Trophoblast cell (in vitro differentiated cells and primary cell): Measurements from ENCODE around the gene ETV6.

Experiments used
- DNase-seq, 2 donors: peaks; one replicate each; pipeline ENCODE4 v3.0.0-alpha.2; 2016
- H2AFZ ChIP-seq: 2 replicates; pipeline ENCODE4 v1.6.1; 2013; ENCODE audit warnings: low read length, moderate library complexity, mild to moderate bottlenecking; ENCODE audit not compliant: insufficient read depth, poor library complexity
- H2AK5ac ChIP-seq: 2 replicates; pipeline ENCODE4 v1.6.1; 2013; ENCODE audit warnings: mild to moderate bottlenecking, low read length
- H2BK120ac ChIP-seq: 2 replicates; pipeline ENCODE4 v1.6.1; 2013; ENCODE audit warnings: low read length, mild to moderate bottlenecking, moderate library complexity; ENCODE audit not compliant: insufficient read depth, poor library complexity
- H2BK12ac ChIP-seq: 2 replicates; pipeline ENCODE4 v1.6.1; 2013; ENCODE audit warnings: mild to moderate bottlenecking, low read length, moderate library complexity
- H2BK5ac ChIP-seq: 2 replicates; pipeline ENCODE4 v1.6.1; 2013; ENCODE audit warnings: low read length, low read depth, moderate library complexity, mild to moderate bottlenecking; ENCODE audit not compliant: poor library complexity
- H3K14ac ChIP-seq: 2 replicates; pipeline ENCODE4 v1.6.1; 2013; ENCODE audit warnings: mild to moderate bottlenecking, low read length
- H3K18ac ChIP-seq: 2 replicates; pipeline ENCODE4 v1.6.1; 2013; ENCODE audit warnings: mild to moderate bottlenecking, low read length
- H3K23ac ChIP-seq: 2 replicates; pipeline ENCODE4 v1.6.1; 2013; ENCODE audit warnings: low read length
- H3K27ac ChIP-seq: 2 replicates; pipeline ENCODE4 v1.5.1; 2013; ENCODE audit warnings: low read depth, mild to moderate bottlenecking, inconsistent platforms, low read length, moderate library complexity
- H3K27me3 ChIP-seq: 2 replicates; pipeline ENCODE4 v1.6.1; 2013; ENCODE audit warnings: inconsistent platforms, mild to moderate bottlenecking, low read length, moderate library complexity; ENCODE audit not compliant: insufficient read depth
- H3K36me3 ChIP-seq, 2 experiments: 1 replicate in 1 of 2; 2 replicates in 1 of 2; pipeline ENCODE4 v1.6.1; 2013; ENCODE audit warnings: low read length in 2 of 2, mild to moderate bottlenecking in 2 of 2, moderate library complexity in 1 of 2; ENCODE audit not compliant: insufficient read depth in 2 of 2, control insufficient read depth in 1 of 2
- H3K4ac ChIP-seq: 2 replicates; pipeline ENCODE4 v1.6.1; 2013; ENCODE audit warnings: low read depth, mild to moderate bottlenecking, low read length, moderate library complexity
- H3K4me1 ChIP-seq, 2 experiments: 1 replicate in 1 of 2; 2 replicates in 1 of 2; pipeline ENCODE4 v1.6.1; 2013; ENCODE audit warnings: low read length in 2 of 2, mild to moderate bottlenecking in 2 of 2, moderate library complexity in 1 of 2; ENCODE audit not compliant: insufficient read depth in 2 of 2, control insufficient read depth in 1 of 2
- H3K4me2 ChIP-seq: 2 replicates; pipeline ENCODE4 v1.6.1; 2013; ENCODE audit warnings: inconsistent platforms, mild to moderate bottlenecking, low read length, moderate library complexity
- H3K4me3 ChIP-seq: 2 replicates; pipeline ENCODE4 v1.5.1; 2013; ENCODE audit warnings: mild to moderate bottlenecking, low read depth, low read length, inconsistent platforms
- H3K79me1 ChIP-seq: one replicate; pipeline ENCODE4 v1.6.1; 2013; ENCODE audit warnings: low read length
- H3K79me2 ChIP-seq: 2 replicates; pipeline ENCODE4 v1.6.1; 2013; ENCODE audit warnings: low read length, mild to moderate bottlenecking; ENCODE audit not compliant: control insufficient read depth, insufficient read depth, poor library complexity
- H3K9ac ChIP-seq: 2 replicates; pipeline ENCODE4 v1.6.1; 2013; ENCODE audit warnings: mild to moderate bottlenecking, low read length
- H3K9me3 ChIP-seq: 2 replicates; pipeline ENCODE4 v1.6.1; 2013; ENCODE audit warnings: low read depth, mild to moderate bottlenecking, control low read depth, inconsistent platforms, low read length; ENCODE audit not compliant: insufficient read depth
- H4K12ac ChIP-seq: 2 replicates; pipeline ENCODE4 v1.6.1; 2013; ENCODE audit warnings: low read depth, mild to moderate bottlenecking, low read length, moderate library complexity
- H4K8ac ChIP-seq: 2 replicates; pipeline ENCODE4 v1.6.1; 2013; ENCODE audit warnings: low read depth, mild to moderate bottlenecking, low read length, moderate library complexity
- H4K91ac ChIP-seq: one replicate; pipeline ENCODE4 v1.6.1; 2013; ENCODE audit warnings: low read depth, mild to moderate bottlenecking, low read length, moderate library complexity
- WGBS: extraction: QIAGEN DNeasy Blood & Tissue Kit; methylation state at CpG from one replicate; pipeline ENCODE4 v1.1.7; 2013; ENCODE audit warnings: missing lambda C conversion rate; ENCODE audit not compliant: insufficient read length, insufficient coverage; ENCODE audit errors: extremely low coverage; 5-methylcytosine and 5-hydroxymethylcytosine counted together

Gene ETV6

GRCh38 chr12:11853126-11853525 lies 203.7 kb downstream of the ETV6 start:
- Histone ChIP-seq H2BK120ac (no peak overlapping the region), H3K79me1 (no peaks in the 10 kb centered on the region), H3K36me3 (peaks cover 7 to 16% of the 10 kb centered on the region in 2 experiments), H3K27ac (no peak overlapping the region), H2BK5ac (no peak overlapping the region), H3K9ac (no peak overlapping the region), H3K4me3 (no peak overlapping the region), H3K23ac (no peak overlapping the region), H3K4me1 (peaks cover 0 to 3% of the 10 kb centered on the region in 2 experiments), H3K18ac (no peak overlapping the region), H2AK5ac (no peak overlapping the region), H3K4ac (no peak overlapping the region), H2AFZ (no peak overlapping the region), H4K12ac (no peak overlapping the region), H3K14ac (no peak overlapping the region), H2BK12ac (no peak overlapping the region), H4K91ac (no peak overlapping the region), H3K9me3 (no peaks in the 10 kb centered on the region), H3K4me2 (no peak overlapping the region), H3K27me3 (no peaks in the 10 kb centered on the region), H3K79me2 (no peaks in the 10 kb centered on the region), H4K8ac (no peak overlapping the region)
- no peak for DNase-seq
- WGBS: no CpG with 5 or more reads among the region's 12 CpGs

- WGBS: no CpG with 5 or more reads among the region's 13 CpGs
- Histone ChIP-seq H4K8ac (no peak overlapping the region), H3K27me3 (no peaks in the 10 kb centered on the region), H3K79me2 (no peaks in the 10 kb centered on the region), H2BK12ac (no peak overlapping the region), H3K9me3 (no peaks in the 10 kb centered on the region), H2AFZ (no peak overlapping the region), H3K4ac (no peak overlapping the region), H3K23ac (no peak overlapping the region), H3K27ac (no peak overlapping the region), H3K18ac (no peak overlapping the region), H4K12ac (no peak overlapping the region), H3K4me2 (no peak overlapping the region), H3K4me1 (peaks cover 0 to 3% of the 10 kb centered on the region in 2 experiments), H3K4me3 (no peak overlapping the region), H2BK120ac (no peak overlapping the region), H4K91ac (no peak overlapping the region), H3K14ac (no peak overlapping the region), H2AK5ac (no peak overlapping the region), H2BK5ac (no peak overlapping the region), H3K9ac (no peak overlapping the region), H3K79me1 (no peaks in the 10 kb centered on the region), H3K36me3 (peaks cover 7 to 13% of the 10 kb centered on the region in 2 experiments)
- DNase-seq: no peak
These were observed 204.6 kb downstream of the ETV6 start for GRCh38 chr12:11854011-11854499.

- H3K4me1 ChIP-seq: peaks cover 6 to 15% of the 10 kb centered on the region in 2 experiments
- no CpG with 5 or more reads among the region's 4 CpGs for WGBS
These were observed 206.5 kb downstream of the ETV6 start for GRCh38 chr12:11855983-11856374.

GRCh38 chr12:11856971-11857370 lies 207.5 kb downstream of the ETV6 start:
- Histone ChIP-seq H3K27me3 (no peaks in the 10 kb centered on the region), H3K36me3 (peaks cover 6 to 13% of the 10 kb centered on the region in 2 experiments), H3K4me1 (peaks cover 13 to 24% of the 10 kb centered on the region in 2 experiments), H4K8ac (no peak overlapping the region), H3K4ac (no peak overlapping the region), H4K91ac (no peak overlapping the region), H2AFZ (no peak overlapping the region), H2BK5ac (no peak overlapping the region), H3K9me3 (no peaks in the 10 kb centered on the region), H3K18ac (no peak overlapping the region), H3K79me2 (no peaks in the 10 kb centered on the region), H3K27ac (no peak overlapping the region), H4K12ac (no peak overlapping the region), H3K4me3 (no peak overlapping the region), H2AK5ac (no peak overlapping the region), H2BK12ac (no peak overlapping the region), H3K4me2 (no peak overlapping the region), H3K23ac (no peak overlapping the region), H3K79me1 (peaks cover 2% of the 10 kb centered on the region), H3K14ac (no peak overlapping the region), H3K9ac (no peak overlapping the region), H2BK120ac (no peak overlapping the region)
- no CpG with 5 or more reads among the region's 7 CpGs for WGBS
- DNase-seq: peak in 1 of 2 donors; percentile 21

More at GRCh38 chr12:11855983-11856374, 206.5 kb downstream of the ETV6 start:
- no peak overlapping the region for H2AFZ ChIP-seq
- no peak overlapping the region for H2AK5ac ChIP-seq
- no peak overlapping the region for H4K12ac ChIP-seq
- H3K4me3 ChIP-seq: no peak overlapping the region
- H3K79me2 ChIP-seq: no peaks in the 10 kb centered on the region
- no peak overlapping the region for H3K14ac ChIP-seq
- H3K36me3 ChIP-seq: peaks cover 6 to 13% of the 10 kb centered on the region in 2 experiments
- no peaks in the 10 kb centered on the region for H3K27me3 ChIP-seq
- no peak overlapping the region for H3K9ac ChIP-seq
- DNase-seq: no peak
- no peak overlapping the region for H3K27ac ChIP-seq
- no peak overlapping the region for H2BK120ac ChIP-seq
- H3K18ac ChIP-seq: no peak overlapping the region
- no peaks in the 10 kb centered on the region for H3K79me1 ChIP-seq
- no peaks in the 10 kb centered on the region for H3K9me3 ChIP-seq
- H2BK5ac ChIP-seq: no peak overlapping the region
- H2BK12ac ChIP-seq: no peak overlapping the region
- H3K4me2 ChIP-seq: no peak overlapping the region
- no peak overlapping the region for H4K91ac ChIP-seq
- no peak overlapping the region for H3K4ac ChIP-seq
- no peak overlapping the region for H3K23ac ChIP-seq
- H4K8ac ChIP-seq: no peak overlapping the region
